K562 (cell line): ENCODE results near the gene XPNPEP3.
"Not testable (repeated sequence)": the region's sequence is repeated elsewhere in the genome, so short reads cannot be mapped to it uniquely, and the experiment has no call there.

Experiments
- CTCF ChIP-seq, 3 experiments: IDR thresholded peaks in 2 of 3; conservative IDR thresholded peaks in 1 of 3; 2 replicates each; pipeline ENCODE4 v1.5.1; 2011 to 2012; ENCODE audit warnings: low read length in 3 of 3, mild to moderate bottlenecking in 3 of 3, control low read depth in 2 of 3, improper control_type of control experiment in 1 of 3, inconsistent platforms in 1 of 3, low read depth in 1 of 3, mixed read lengths in 1 of 3, moderate library complexity in 1 of 3; ENCODE audit not compliant: insufficient read depth in 2 of 3
- JUND ChIP-seq, 2 experiments: IDR thresholded peaks; 2 replicates in 1 of 2; 3 replicates in 1 of 2; pipeline ENCODE4 v1.6.1; 2011; ENCODE audit warnings: borderline replicate concordance in 2 of 2, low read depth in 2 of 2, low read length in 2 of 2, improper control_type of control experiment in 1 of 2, missing biosample characterization in 1 of 2, missing genetic modification characterization in 1 of 2, missing genetic modification reagents in 1 of 2
- TBP ChIP-seq: optimal IDR thresholded peaks from 2 replicates; pipeline ENCODE3; 2011; ENCODE audit warnings: low read depth, low read length, improper control_type of control experiment
- ZBTB26 ChIP-seq: fragments of 450-650 bp; formaldehyde crosslinking; IDR thresholded peaks from 2 replicates; pipeline ENCODE4 v1.4.0; 2022; ENCODE audit warnings: missing genetic modification characterization

GRCh38 chr22:40826292-40826691 is 30.7 kb upstream of the XPNPEP3 start:
- not testable (repeated sequence) for TF ChIP-seq CTCF (IDR thresholded peaks at IDR 0.05 in 2 of 3, conservative IDR thresholded peaks at IDR 0.05 in 1 of 3; ENCODE audit: insufficient read depth in 2 of 3, low read depth in 1 of 3, low read length in 3 of 3); TBP; ZBTB26 (CRISPR knock-in tag); JUND (IDR thresholded peaks at IDR 0.05; ENCODE audit: borderline replicate concordance, low read depth, low read length); JUND (tag; IDR thresholded peaks at IDR 0.05; ENCODE audit: borderline replicate concordance, low read depth, low read length)
